HG03025 (cell line): Measurements from ENCODE around the gene PAH.
A peak's percentile ranks its signal among the peaks of the same experiment; 100 is the strongest.

Experiments
- ATAC-seq: cut with Tn5 transposase; IDR thresholded peaks from one replicate; pipeline ENCODE4 v1.9.1; 2021; ENCODE audit warnings: mild to moderate bottlenecking, moderate library complexity; ENCODE audit not compliant: unreplicated experiment, low FRiP score

The PAH gene

DNA sequence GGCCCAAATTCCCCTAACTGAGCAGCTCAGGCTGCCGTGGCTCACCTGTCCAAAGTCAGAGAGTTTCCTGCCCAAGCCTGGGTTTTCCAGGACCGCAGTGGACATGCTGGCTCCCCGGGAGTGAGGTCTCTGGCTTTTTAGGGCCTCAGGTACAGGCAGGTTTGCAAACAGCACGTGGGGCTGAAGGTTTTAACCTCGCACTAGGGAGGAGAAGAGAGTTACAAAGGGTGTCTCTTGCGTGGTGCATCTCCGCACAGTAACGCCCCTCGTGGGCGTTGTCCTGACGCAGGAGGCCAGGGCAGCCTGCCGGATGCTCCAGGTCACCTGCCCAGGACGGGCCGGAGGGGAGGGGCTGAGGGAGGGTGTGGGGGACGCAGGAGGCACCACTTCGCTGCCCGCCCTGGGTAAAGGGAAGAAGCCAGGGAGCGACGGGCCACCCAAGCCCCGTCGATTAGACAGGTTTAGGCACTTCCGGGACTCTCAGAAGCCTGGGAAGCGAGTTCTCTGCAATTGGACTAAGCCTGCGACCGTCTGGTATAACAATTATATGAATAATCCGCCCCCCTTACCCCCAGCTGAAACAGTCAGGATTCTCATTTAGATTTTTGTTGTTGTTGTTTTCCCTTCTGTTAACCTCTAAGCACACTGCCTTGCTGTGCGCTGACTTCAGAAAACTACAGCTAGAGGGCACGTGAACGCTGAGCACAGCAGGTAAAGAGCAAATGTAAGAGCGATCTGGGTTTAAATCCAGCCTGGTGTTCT is at the start of gene PAH:
TSS of gene PAH (minus strand) at position 219 of the 762 bp plus-strand sequence. CDS start at position 105, 114 bp downstream.
- no peak for ATAC-seq

- ATAC-seq, result no peak
Measured at GRCh38 chr12:102966200-102966863, 49.3 kb upstream of the PAH start.

- no peak for ATAC-seq
Measured at GRCh38 chr12:102965281-102966155, 48.5 kb upstream of the PAH start.

DNA sequence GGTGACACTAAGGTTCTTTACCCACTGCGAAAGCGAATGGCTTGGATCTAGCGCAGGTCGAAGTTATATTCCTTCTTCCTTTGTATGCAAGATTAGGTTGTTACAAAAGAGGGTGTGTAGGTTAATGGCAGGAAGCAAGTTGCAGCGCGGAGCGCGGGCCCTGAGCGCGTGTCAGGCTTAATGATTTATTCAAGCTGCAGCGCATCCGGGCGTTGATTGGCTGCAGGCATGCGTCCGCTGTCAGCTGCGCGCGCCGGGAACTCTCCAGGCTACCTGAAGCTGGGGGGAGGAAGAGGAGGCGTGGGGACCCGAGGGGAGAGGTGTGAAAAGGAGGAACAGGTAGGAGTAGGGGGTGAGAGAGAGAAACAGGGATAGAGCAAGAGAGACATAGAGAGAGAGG is 47.8 kb upstream of the PAH start:
- ATAC-seq, result no peak

DNA sequence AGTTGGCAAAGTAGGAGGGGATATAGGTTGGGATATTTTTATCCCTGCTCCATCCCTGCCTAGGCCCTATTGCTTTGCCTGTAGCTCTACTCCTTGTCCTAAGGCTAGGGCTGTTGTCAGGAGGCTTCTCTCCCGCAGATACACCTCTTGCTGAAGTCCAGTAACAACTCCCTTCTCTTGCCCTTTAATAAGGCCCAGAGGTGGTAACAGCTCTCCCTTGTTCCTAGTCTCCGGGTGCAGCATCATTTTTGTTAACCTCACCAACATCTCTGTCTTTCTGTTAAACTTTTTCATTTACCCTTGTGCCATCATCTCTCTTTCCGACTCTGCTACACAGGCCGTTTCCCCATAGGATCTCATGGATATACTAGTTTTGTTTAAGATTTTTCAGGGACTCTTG is 46.8 kb upstream of the PAH start:
- no peak for ATAC-seq

DNA sequence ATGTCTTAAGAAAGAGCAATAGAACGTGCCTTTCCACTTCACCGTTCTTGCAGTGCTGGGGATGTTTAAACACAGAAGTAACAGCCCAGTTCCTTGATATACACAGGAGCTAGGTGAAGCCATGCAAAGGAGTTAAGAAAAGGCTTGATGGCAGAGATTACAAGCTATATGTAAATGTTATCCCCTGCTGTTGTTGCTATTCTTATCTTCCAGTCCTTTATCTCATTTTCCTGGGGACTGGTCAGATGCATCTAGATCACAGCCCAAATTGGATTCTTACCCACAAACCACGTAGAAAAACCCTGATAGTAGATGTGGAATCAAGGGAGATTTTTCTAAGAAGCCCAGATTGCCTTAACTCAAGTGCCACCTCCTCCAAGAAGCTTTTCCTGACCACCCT is 45.9 kb upstream of the PAH start:
- no peak for ATAC-seq

DNA sequence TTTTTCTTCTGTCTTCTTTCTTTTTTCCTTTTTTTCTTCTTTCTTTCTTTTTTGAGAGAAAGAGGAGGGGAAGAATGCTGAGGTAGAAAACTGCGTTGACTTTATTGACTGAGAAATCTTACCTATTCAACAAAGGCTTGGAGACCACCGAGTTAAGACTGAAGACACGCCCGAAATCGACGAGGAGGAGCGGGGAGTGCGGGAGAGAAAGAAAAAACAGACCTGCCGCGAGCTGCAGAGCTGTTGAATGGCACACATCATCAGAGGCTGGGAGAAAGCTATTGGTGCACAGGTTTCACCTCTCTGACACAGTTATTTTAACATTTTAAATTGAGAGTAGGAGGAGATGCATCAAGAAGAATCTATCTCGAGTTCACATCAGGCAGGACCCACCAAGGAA is 45.5 kb upstream of the PAH start:
- no peak for ATAC-seq

DNA sequence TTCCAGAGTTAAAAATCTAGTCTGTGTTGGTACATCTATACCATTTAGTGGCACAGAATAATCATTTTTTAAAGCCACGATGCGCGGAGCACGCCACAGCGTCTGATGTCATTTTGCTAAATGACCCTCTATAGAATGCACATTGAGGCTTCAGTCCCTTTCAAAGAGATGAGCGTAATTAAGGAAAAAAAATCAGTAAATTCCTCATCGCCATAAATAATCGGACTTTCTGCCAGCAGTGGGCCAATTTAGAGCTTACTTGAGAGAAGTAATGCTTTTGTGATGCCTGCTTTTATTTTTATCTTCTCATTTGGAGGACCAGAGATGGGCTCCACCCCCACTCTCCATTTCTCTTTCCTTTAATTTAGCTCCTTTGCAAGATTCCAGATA is 44.4 kb upstream of the PAH start:
- no peak for ATAC-seq

GRCh38 chr12:102960766-102961465 is 43.9 kb upstream of the PAH start:
- no peak for ATAC-seq

GRCh38 chr12:102959391-102959790 is 42.3 kb upstream of the PAH start:
- no peak for ATAC-seq

- ATAC-seq, result peak; percentile 18
Measured at GRCh38 chr12:102958830-102959176, 41.8 kb upstream of the PAH start.

- peak; percentile 60 for ATAC-seq
Measured at GRCh38 chr12:102958073-102958829, 41.2 kb upstream of the PAH start.

DNA sequence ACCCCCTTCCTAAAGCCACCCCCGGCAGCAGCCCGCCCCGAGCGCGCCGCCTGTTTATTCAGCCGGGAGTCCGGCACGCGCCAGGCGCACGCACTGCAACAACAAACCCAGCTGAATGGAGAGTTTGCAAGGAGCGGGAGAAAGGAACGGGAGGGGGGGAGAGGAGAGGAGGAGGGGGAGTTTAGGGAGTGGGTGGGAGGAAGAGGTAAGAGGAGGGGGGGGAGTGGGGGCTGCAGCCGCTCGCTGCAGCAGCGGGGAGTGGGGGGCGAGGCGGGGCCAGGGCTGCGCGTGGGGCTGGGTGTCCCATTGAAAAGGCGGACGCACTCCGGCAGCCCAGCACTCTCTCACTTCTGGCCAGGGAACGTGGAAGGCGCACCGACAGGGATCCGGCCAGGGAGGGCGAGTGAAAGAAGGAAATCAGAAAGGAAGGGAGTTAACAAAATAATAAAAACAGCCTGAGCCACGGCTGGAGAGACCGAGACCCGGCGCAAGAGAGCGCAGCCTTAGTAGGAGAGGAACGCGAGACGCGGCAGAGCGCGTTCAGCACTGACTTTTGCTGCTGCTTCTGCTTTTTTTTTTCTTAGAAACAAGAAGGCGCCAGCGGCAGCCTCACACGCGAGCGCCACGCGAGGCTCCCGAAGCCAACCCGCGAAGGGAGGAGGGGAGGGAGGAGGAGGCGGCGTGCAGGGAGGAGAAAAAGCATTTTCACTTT is 40.5 kb upstream of the PAH start, which contains the start of gene ASCL1:
TSS of gene ASCL1 (plus strand) at position 336 of the 712 bp plus-strand sequence. CDS start 571 bp downstream, outside the sequence.
- ATAC-seq, result peak; percentile 40

- ATAC-seq, result no peak
Measured at GRCh38 chr12:102956738-102957327, 39.8 kb upstream of the PAH start.

- ATAC-seq, result no peak
Measured at GRCh38 chr12:102955926-102956737, 39.1 kb upstream of the PAH start.

- ATAC-seq, result no peak
Measured at GRCh38 chr12:102954134-102954533, 37.1 kb upstream of the PAH start.

GRCh38 chr12:102953221-102953620 is 36.2 kb upstream of the PAH start:
- ATAC-seq, result no peak

- no peak for ATAC-seq
Measured at GRCh38 chr12:102951841-102952240, 34.8 kb upstream of the PAH start.
